ENCODE measurements around the gene ERICH6B. TPM values are rescaled to one million over a fixed set of nuclear protein-coding genes. Genes with fewer than 3 reads are reported as not detected.

The ERICH6B gene
- total and polyA plus RNA-seq, 2 of the 8 experiments (the other 6 are each of a cell fraction or from before 2014, with no cell fraction given): not detected

- no peak for FAIRE-seq
- ChIA-PET CTCF (ENCODE audit: partially characterized antibody) (no interaction called here), POLR2A (ENCODE audit: partially characterized antibody) (no interaction called here)
Observed at GRCh38 chr13:45654633-45655349, 39.3 kb upstream of the ERICH6B start.

More at GRCh38 chr13:45654633-45655349, 39.3 kb upstream of the ERICH6B start:
- H2AK5ac ChIP-seq (ENCODE audit: low read depth, low read length): no peak overlapping the region
- H4K8ac ChIP-seq (ENCODE audit: extremely low read depth, insufficient read depth, low read length): no peak overlapping the region
- H4K5ac ChIP-seq (ENCODE audit: insufficient read length, low read depth, low read length): no peak overlapping the region
- no peak overlapping the region for H2BK20ac ChIP-seq (ENCODE audit: low read length)
- 88% methylated on average over 5 of the region's 5 CpGs; no CpG with 5 or more reads in 1 of the 2 experiments for WGBS, 2 experiments (ENCODE audit: extremely low coverage in 1 of 2, insufficient coverage in 1 of 2, insufficient read length in 1 of 2, insufficient replicate concordance in 2 of 2, low coverage in 1 of 2, low lambda C conversion rate in 2 of 2, missing lambda C conversion rate in 1 of 2)
- no peaks in the 10 kb centered on the region for H3K79me1 ChIP-seq (ENCODE audit: low read depth, low read length)
- no peak overlapping the region for H3K18ac ChIP-seq (ENCODE audit: extremely low read depth, low read length)
- no peaks in the 10 kb centered on the region for H3K36me3 ChIP-seq (ENCODE audit: control insufficient read depth in 2 of 4, insufficient read depth in 4 of 4, low read length in 3 of 4)
- H4K20me1 ChIP-seq (replicated peaks in 1 of 2; ENCODE audit: control insufficient read depth in 1 of 2, insufficient read depth in 2 of 2, low read length in 2 of 2): no peaks in the 10 kb centered on the region
- no peaks in the 10 kb centered on the region for H3K9me3 ChIP-seq (ENCODE audit: insufficient read depth in 2 of 2, low read depth in 1 of 2, low read length in 1 of 2)
- H3K23ac ChIP-seq (ENCODE audit: insufficient read length): no peak overlapping the region
- H2BK120ac ChIP-seq (replicated peaks; ENCODE audit: low read depth, low read length): no peak overlapping the region
- H3K9ac ChIP-seq (replicated peaks in 1 of 4; ENCODE audit: extremely low read depth in 1 of 4, low read depth in 3 of 4, low read length in 3 of 4): no peak overlapping the region
- H3K79me2 ChIP-seq (ENCODE audit: control insufficient read depth in 1 of 2, insufficient read depth in 2 of 2, low read length in 2 of 2): no peaks in the 10 kb centered on the region
- no peak overlapping the region for H3K56ac ChIP-seq (replicated peaks; ENCODE audit: insufficient read length, low read depth, low read length)
- no peaks in the 10 kb centered on the region for H3K23me2 ChIP-seq (ENCODE audit: low read depth, low read length)
- no peak overlapping the region for H2BK5ac ChIP-seq (ENCODE audit: low read depth, low read length)
- no peaks in the 10 kb centered on the region for H3K4me1 ChIP-seq (replicated peaks in 1 of 4; ENCODE audit: control insufficient read depth in 3 of 4, insufficient read depth in 4 of 4, low read length in 3 of 4)
- no peak overlapping the region for H2AFZ ChIP-seq (ENCODE audit: low read length)
- no peak overlapping the region for H3K14ac ChIP-seq (ENCODE audit: insufficient read length)
- no peak overlapping the region for H2BK15ac ChIP-seq (ENCODE audit: low read length)
- H3K4ac ChIP-seq (replicated peaks; ENCODE audit: insufficient read length, low read depth, low read length): no peak overlapping the region
- no peak overlapping the region for H2BK12ac ChIP-seq (ENCODE audit: low read depth, low read length)
- no peaks in the 10 kb centered on the region for H3K27me3 ChIP-seq (replicated peaks in 1 of 4; ENCODE audit: control insufficient read depth in 3 of 4, extremely low read depth in 1 of 4, insufficient read depth in 3 of 4, low read length in 3 of 4)
- no peak overlapping the region for H4K91ac ChIP-seq (replicated peaks; ENCODE audit: insufficient read length, low read length)
- no peak overlapping the region for H3K4me3 ChIP-seq (ENCODE audit: extremely low read depth in 1 of 4, insufficient read depth in 2 of 4, low read depth in 3 of 4, low read length in 4 of 4)
- H3K27ac ChIP-seq (ENCODE audit: low read depth, low read length): no peak overlapping the region
- TF ChIP-seq YY1 (IDR thresholded peaks at IDR 0.05; ENCODE audit: low read depth, low read length) (no peak), CHD2 (IDR thresholded peaks at IDR 0.05; ENCODE audit: low read length) (no peak), ZNF274 (IDR thresholded peaks at IDR 0.05; ENCODE audit: borderline replicate concordance, extremely low read depth, low read length) (no peak), CTBP2 (IDR thresholded peaks at IDR 0.05; ENCODE audit: borderline replicate concordance, insufficient read depth, insufficient read length, low read length) (no peak)
- DNase-seq (ENCODE audit: low read depth in 1 of 2, low spot score in 2 of 2): no peak
- no peak overlapping the region for H3K4me2 ChIP-seq (ENCODE audit: insufficient read depth in 1 of 2, low read depth in 2 of 2, low read length in 2 of 2)
